CD4-positive, alpha-beta T cell treated with Interleukin-2 at 100 ng/mL for 4 hours (primary cell): Measurements from ENCODE around the gene MYLK.

Experiments
- DNase-seq: peaks from one replicate; pipeline ENCODE4 v3.0.0-alpha.2; 2020; ENCODE audit warnings: low spot score

The MYLK gene

GRCh38 chr3:123872621-123873020 is 11.5 kb downstream of the MYLK start:
- DNase-seq, result no peak

DNA sequence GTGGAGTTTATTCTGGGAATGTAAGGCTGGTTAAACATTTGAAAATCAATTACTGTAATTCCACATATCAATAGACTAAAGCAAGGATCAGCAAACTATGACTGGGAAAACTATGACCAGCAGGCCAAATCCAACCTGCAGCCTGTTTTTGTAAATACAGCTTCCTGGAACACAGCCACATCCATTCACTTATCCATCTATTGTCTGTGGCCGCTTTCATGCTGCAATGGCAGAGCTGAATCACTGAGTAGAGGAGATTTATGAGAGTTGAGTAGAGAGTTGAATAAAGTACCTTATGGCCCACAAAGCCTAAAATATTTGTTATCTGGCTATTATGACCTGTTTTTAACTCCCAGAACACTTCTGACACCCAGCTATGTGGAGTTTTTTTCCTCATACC is 12.2 kb downstream of the MYLK start:
- DNase-seq, result no peak

GRCh38 chr3:123870033-123870432 is 14.1 kb downstream of the MYLK start:
- no peak for DNase-seq

GRCh38 chr3:123869165-123869564 is 15.0 kb downstream of the MYLK start:
- DNase-seq, result no peak

- no peak for DNase-seq
Observed at GRCh38 chr3:123864706-123865105, 19.4 kb downstream of the MYLK start.

DNA sequence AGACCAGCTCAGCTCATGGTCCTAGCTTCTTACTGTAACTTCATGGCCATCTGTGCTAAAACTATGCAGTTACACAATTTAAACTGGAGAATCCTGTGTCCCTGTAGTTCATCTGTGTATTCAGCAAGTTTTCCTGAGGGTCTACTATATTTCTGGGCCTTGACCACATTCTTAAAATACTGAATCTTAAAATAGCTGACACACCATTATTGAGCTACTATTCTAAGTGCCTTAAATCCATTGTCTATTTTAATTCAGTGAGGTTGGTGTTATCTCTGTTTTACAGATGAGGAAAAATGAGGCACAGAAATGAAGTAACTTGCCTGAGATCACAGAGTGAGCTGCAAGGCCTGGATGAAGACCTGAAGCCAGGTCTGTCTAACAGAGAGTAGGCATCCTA is 22.0 kb downstream of the MYLK start:
- no peak for DNase-seq

GRCh38 chr3:123861081-123861836 is 22.9 kb downstream of the MYLK start:
- no peak for DNase-seq

DNA sequence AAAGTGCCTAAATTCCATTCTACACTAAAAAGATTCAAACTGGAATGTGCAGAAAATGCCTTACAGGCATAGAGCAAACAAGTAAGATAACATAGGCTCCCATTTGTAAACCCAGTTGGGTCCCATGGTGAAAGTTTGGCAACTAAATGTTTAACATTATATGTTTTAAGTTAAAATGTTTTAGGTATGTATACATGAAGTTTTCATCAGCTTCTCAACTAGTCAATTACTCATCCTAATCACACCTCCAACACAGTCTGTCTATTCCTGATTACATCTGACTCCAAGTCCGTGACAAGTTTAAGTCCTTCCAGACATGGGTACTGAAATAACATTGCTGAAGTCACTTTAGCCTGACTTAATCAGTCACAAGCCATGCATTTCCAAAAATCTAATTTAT is 25.0 kb downstream of the MYLK start:
- DNase-seq, result no peak

DNA sequence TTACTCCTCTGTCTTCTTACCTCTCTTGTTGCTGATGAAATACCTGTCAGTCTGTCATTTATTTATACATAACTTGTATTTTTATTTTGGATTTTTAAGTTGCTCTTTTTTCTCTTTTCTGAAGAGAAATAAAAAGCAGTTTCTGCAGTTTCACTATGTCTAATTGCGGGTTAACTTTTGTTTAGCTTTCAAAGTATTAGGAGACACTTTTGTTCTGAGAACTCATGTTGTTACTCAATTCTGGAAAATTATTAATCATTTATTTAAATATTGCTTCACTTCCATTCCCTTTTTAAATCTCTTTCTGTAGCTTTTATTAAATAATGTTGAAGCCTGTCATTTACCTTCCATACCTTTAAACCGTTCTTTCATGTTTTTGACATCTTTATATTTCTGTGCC is 29.2 kb downstream of the MYLK start:
- DNase-seq, result no peak

- no peak for DNase-seq
Observed at GRCh38 chr3:123853686-123854372, 30.3 kb downstream of the MYLK start.

DNA sequence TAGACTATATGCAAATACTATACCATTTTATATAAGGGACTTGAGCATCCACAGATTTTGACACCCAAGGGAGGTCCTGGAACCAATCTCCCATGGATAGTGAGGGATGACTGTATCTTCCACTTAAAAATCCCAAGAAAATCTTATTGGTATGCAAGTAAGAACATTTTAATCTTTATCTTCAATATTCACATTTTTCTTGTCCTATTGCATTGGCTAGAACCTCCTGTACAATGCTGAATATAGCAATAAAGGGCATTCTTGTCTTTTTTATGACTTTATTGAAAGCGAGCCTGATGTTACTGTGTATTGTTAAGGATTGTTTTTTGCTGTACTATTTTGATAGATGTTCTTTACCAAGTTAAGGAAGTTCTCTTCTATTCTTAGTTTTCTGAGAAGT is 36.9 kb downstream of the MYLK start:
- DNase-seq, result no peak

- no peak for DNase-seq
Observed at GRCh38 chr3:123843668-123844067, 40.5 kb downstream of the MYLK start.

- no peak for DNase-seq
Observed at GRCh38 chr3:123842711-123843110, 41.4 kb downstream of the MYLK start.

GRCh38 chr3:123841476-123842238 is 42.5 kb downstream of the MYLK start:
- DNase-seq, result no peak

- no peak for DNase-seq
Observed at GRCh38 chr3:123840961-123841360, 43.2 kb downstream of the MYLK start.

GRCh38 chr3:123837858-123838257 is 46.3 kb downstream of the MYLK start:
- no peak for DNase-seq

GRCh38 chr3:123834631-123835030 is 49.5 kb downstream of the MYLK start:
- no peak for DNase-seq

DNA sequence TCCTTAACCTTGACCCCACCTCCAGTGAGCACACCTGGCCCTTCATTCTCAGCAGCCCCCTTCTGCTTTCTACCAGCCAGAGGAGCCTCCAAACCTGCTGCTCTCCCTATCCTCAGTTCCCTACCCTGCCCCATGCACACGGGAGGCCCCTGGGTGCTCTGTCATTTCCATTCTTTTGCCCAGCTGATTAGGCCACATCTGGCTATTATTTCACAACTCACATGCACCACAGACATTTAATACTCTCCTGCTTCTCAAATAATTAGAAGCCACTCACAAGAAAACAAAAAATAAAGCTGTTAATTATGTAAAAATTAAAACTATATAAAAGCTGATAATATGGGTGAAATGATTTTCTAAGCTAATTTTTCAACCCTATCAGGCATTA is 50.7 kb downstream of the MYLK start:
- no peak for DNase-seq

DNA sequence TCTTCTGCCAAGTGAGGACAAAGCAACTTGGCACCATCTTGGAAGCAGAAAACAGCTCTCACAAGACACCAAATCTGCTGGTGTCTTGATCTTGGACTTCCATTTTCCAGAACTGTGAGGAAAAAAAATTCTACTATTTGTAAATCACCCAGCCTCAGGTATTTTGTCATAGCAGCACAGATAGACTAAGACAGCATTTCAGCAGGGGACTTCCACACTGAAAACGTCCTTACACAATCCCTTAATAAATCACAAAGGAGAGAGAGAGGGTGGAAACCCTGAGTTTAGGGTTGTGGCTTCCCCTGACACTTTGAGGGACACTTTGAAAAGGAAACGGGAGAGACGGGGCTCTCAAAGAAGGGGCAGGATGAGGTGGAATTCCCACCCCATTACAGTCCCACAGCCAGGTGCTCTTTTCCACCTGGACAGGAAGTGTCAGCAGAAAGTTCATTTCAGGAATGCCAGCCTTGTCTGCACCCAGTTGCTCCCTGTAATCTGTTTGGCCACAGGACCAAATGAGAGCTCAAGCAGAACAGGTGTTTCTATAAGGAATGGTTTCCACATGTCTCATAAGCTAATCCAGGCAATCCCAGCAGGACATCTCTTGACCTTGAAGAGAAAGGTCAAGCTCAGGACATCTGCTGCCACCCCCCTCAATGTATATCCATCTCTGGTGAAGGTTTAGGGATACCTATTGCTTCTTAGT is 51.3 kb downstream of the MYLK start:
- no peak for DNase-seq

DNA sequence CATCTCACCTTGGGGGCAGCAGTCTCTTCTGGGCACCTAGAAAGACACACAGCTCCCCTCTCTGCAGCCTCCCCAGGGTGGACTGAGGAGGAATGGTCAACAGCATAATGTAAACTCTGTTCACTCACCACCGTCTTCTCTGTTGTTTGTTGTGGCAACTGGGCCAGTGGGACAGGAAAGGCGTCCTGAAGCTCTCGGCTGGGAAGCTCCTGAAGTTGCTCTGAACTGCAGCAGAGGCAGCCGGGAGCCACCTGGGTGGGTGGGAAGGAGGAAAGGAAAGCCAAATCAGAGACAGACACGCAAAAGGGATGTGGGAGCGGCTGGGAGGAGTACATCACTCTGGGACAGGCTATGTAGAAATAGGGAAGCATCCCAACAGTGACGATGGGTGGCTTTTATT is 52.7 kb downstream of the MYLK start:
- no peak for DNase-seq

DNA sequence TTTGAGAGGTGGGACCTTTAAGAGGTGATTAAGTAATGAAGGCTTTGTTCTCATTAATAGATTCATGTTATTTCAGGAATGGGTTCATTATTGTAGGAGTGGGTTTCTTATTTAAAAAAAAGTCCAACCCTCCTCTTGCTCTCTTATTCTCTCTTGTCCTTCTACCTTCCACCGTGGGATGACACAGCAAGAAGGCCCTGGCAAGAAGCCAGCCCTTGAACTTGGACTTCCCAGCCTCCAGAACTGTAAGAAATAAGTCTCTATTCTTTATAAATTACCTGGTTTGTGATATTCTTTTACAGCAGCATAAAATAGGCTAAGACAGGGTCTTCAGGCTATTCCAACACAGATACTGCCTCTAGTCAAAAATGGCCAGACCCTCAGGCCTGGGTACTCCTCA is 62.2 kb downstream of the MYLK start:
- DNase-seq, result no peak

DNA sequence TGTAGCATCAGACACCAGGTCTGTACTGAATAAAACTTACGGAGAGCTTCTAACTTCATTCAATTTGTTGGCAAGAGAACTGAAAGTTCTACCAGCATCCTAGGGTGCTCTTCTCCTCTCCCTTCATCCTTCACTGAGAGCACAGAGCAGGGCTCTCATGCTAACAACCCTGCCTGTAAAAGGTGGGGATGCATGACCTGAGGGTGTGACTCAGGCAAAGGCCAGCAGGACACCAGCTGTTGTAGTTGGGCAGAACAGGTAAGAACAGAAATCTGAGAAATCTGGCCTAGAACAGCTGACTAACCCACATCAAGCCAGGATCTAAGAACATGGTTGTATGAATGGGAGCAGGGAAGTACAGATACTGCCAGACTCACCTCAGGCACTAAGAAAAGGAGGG is 64.2 kb downstream of the MYLK start:
- no peak for DNase-seq
